Upper lobe of left lung (tissue), 4 donors: ENCODE results near the gene RNF8.

Experiments used
- CTCF ChIP-seq, 6 experiments: fragments of 450-650 bp in 4 of 6; fragments of 200-600 bp in 2 of 6; sonication (generic) in 2 of 6; IDR thresholded peaks; one replicate each; pipeline ENCODE4 v1.5.1; 2016 to 2019; ENCODE audit warnings: antibody characterized with exemption in 6 of 6
- POLR2A ChIP-seq, 4 donors: fragments of 450-650 bp; IDR thresholded peaks; one replicate each; pipeline ENCODE4 v1.5.1; 2016 to 2017; ENCODE audit warnings: antibody characterized with exemption in 4 of 4, mild to moderate bottlenecking in 2 of 4

GRCh38 chr6:37435816-37436215, 82.0 kb downstream of the RNF8 start:
- TF ChIP-seq CTCF (IDR thresholded peaks at IDR 0.05): no peak
- TF ChIP-seq POLR2A (IDR thresholded peaks at IDR 0.05): no peak
